PFSK-1 (cell line): ENCODE measurements around the gene HBD.

Source experiments
- FOXP2 ChIP-seq: optimal IDR thresholded peaks from 2 replicates; pipeline ENCODE3; 2011; ENCODE audit warnings: borderline replicate concordance, control low read depth, inconsistent platforms; ENCODE audit not compliant: insufficient read depth; ENCODE audit errors: extremely low read length, extremely low read depth
- POLR2AphosphoS5 ChIP-seq: IDR thresholded peaks from 2 replicates; pipeline ENCODE4 v1.6.1; 2012; ENCODE audit warnings: low read depth, mild to moderate bottlenecking, control low read depth, low read length, moderate library complexity
- REST ChIP-seq, 2 experiments: IDR thresholded peaks; 2 replicates each; pipeline versions ENCODE4 v1.6.1 to v1.8.0; 2011 to 2012; ENCODE audit warnings: low read depth in 2 of 2, low read length in 2 of 2, control low read depth in 1 of 2, inconsistent platforms in 1 of 2, mild to moderate bottlenecking in 1 of 2, moderate library complexity in 1 of 2; ENCODE audit not compliant: insufficient read depth in 1 of 2
- SIN3A ChIP-seq: IDR thresholded peaks from 2 replicates; pipeline ENCODE4 v1.6.1; 2012; ENCODE audit warnings: mild to moderate bottlenecking, low read length, moderate library complexity, borderline replicate concordance; ENCODE audit not compliant: insufficient read depth
- TAF1 ChIP-seq: IDR thresholded peaks from 2 replicates; pipeline ENCODE4 v1.6.1; 2012; ENCODE audit warnings: low read length, control low read depth, borderline replicate concordance; ENCODE audit not compliant: insufficient read depth

The HBD gene

GRCh38 chr11:5230266-5230665 lies 4.0 kb downstream of the HBD start:
- no peak for TF ChIP-seq POLR2AphosphoS5
- TF ChIP-seq TAF1 = no peak
- no peak for TF ChIP-seq SIN3A
- TF ChIP-seq REST (IDR thresholded peaks at IDR 0.05; ENCODE audit: insufficient read depth in 1 of 2, low read depth in 2 of 2, low read length in 2 of 2) = no peak
- TF ChIP-seq FOXP2 = no peak

- TF ChIP-seq TAF1 (no peak), POLR2AphosphoS5 (no peak), SIN3A (no peak), REST (IDR thresholded peaks at IDR 0.05; ENCODE audit: insufficient read depth in 1 of 2, low read depth in 2 of 2, low read length in 2 of 2) (no peak)
Observed at GRCh38 chr11:5229796-5230195, 4.5 kb downstream of the HBD start.

- TF ChIP-seq FOXP2 (no peak), SIN3A (no peak), TAF1 (no peak), POLR2AphosphoS5 (no peak), REST (IDR thresholded peaks at IDR 0.05; ENCODE audit: insufficient read depth in 1 of 2, low read depth in 2 of 2, low read length in 2 of 2) (no peak)
Observed at GRCh38 chr11:5229356-5229755, 4.9 kb downstream of the HBD start.

GRCh38 chr11:5228124-5228523 lies 6.2 kb downstream of the HBD start:
- no peak for TF ChIP-seq POLR2AphosphoS5
- no peak for TF ChIP-seq FOXP2
- no peak for TF ChIP-seq SIN3A

GRCh38 chr11:5227681-5228080 lies 6.6 kb downstream of the HBD start:
- TF ChIP-seq SIN3A (no peak), TAF1 (no peak)

GRCh38 chr11:5226732-5227310 lies 7.5 kb downstream of the HBD start, which contains the start of gene HBB:
TSS of gene HBB (minus strand) at chr11:5227071. CDS start at chr11:5227021, 50 bp downstream.
- no peak for TF ChIP-seq REST (IDR thresholded peaks at IDR 0.05; ENCODE audit: insufficient read depth in 1 of 2, low read depth in 2 of 2, low read length in 2 of 2)
- no peak for TF ChIP-seq FOXP2
- TF ChIP-seq SIN3A = no peak
- no peak for TF ChIP-seq TAF1
- TF ChIP-seq POLR2AphosphoS5 = no peak
